Peyer's patch (tissue), 4 donors: ENCODE measurements around the gene ADAMTSL4.

Experiments
- CTCF ChIP-seq, 6 experiments: fragments of 450-650 bp in 4 of 6; fragments of 200-600 bp in 2 of 6; sonication (generic) in 1 of 6; IDR thresholded peaks; one replicate each; pipeline ENCODE4 v1.5.1; 2017 to 2019; ENCODE audit warnings: antibody characterized with exemption in 6 of 6, mild to moderate bottlenecking in 3 of 6, moderate library complexity in 1 of 6
- POLR2A ChIP-seq, 2 donors: fragments of 450-650 bp; IDR thresholded peaks; one replicate each; pipeline ENCODE4 v1.5.1; 2017; ENCODE audit warnings: antibody characterized with exemption in 2 of 2, mild to moderate bottlenecking in 2 of 2, moderate library complexity in 2 of 2

- TF ChIP-seq CTCF (IDR thresholded peaks at IDR 0.05) (no peak), POLR2A (IDR thresholded peaks at IDR 0.05) (no peak)
Observed at GRCh38 chr1:150551784-150552127, 2.5 kb downstream of the ADAMTSL4 start.
